Endothelial cell of umbilical vein (primary cell): ENCODE measurements around the gene SS18L1. TPM values are rescaled to one million over a fixed set of nuclear protein-coding genes. Genes with fewer than 3 reads are reported as not detected.

Experiments used
- BruUV-seq: library from RNA; stranded (reverse); fragments of 400-500 nt; replicated peaks from 2 replicates; lab custom pipeline; 2021; lab: Mats Ljungman, UMichigan
- CTCF ChIA-PET: fragments of 300-600, 350-600 bp; sonication (Branson Sonifier 250); formaldehyde crosslinking; loops from one replicate; lab custom pipeline; 2021; ENCODE audit warnings: antibody characterized with exemption, inconsistent platforms; lab: Charles Lee
- POLR2A ChIA-PET: fragments of 300-600, 350-600 bp; sonication (Branson Sonifier 250); formaldehyde crosslinking; loops from one replicate; lab custom pipeline; 2021; ENCODE audit warnings: antibody characterized with exemption, inconsistent platforms; lab: Charles Lee
- DNase-seq: peaks from one replicate; pipeline ENCODE4 v3.0.0-alpha.2; 2011; ENCODE audit warnings: low read depth, low spot score
- FAIRE-seq: peaks from 2 replicates; lab custom pipeline; 2011; peaks lifted over from hg19 to GRCh38; lab: Jason Lieb, UNC
- H2AFZ ChIP-seq: 2 replicates; pipeline ENCODE4 v1.6.0; 2012; ENCODE audit warnings: low read depth, low read length, control low read depth, inconsistent platforms
- H3K27ac ChIP-seq: 2 replicates; pipeline ENCODE4 v1.5.1; 2011; ENCODE audit warnings: low read depth, mild to moderate bottlenecking, control low read depth, low read length, moderate library complexity; ENCODE audit not compliant: insufficient read depth
- H3K27me3 ChIP-seq, 2 experiments: 2 replicates each; pipeline versions ENCODE4 v1.6.0 to v1.6.1; 2011; ENCODE audit warnings: low read length in 2 of 2, mixed read lengths in 1 of 2; ENCODE audit not compliant: control insufficient read depth in 2 of 2, insufficient read depth in 2 of 2
- H3K36me3 ChIP-seq, 2 experiments: 2 replicates in 1 of 2; 3 replicates in 1 of 2; pipeline ENCODE4 v1.5.1; 2011; ENCODE audit warnings: low read length in 2 of 2, mild to moderate bottlenecking in 1 of 2, moderate library complexity in 1 of 2; ENCODE audit not compliant: control insufficient read depth in 2 of 2, insufficient read depth in 2 of 2; ENCODE audit errors: extremely low read depth in 1 of 2
- H3K4me1 ChIP-seq: 3 replicates; pipeline ENCODE4 v1.5.1; 2011; ENCODE audit warnings: mild to moderate bottlenecking, low read length; ENCODE audit not compliant: control insufficient read depth, insufficient read depth; ENCODE audit errors: extremely low read depth
- H3K4me2 ChIP-seq: 2 replicates; pipeline ENCODE4 v1.6.1; 2011; ENCODE audit warnings: low read length, control low read depth, mixed read lengths; ENCODE audit not compliant: insufficient read depth
- H3K4me3 ChIP-seq, 3 experiments: fragments of 200-600 bp in 1 of 3; sonication (generic), shearing (Covaris generic) in 1 of 3; replicated peaks in 1 of 3; 2 replicates each; pipeline ENCODE4 v1.5.1; 2011 to 2016; ENCODE audit warnings: control low read depth in 3 of 3, low read length in 3 of 3, mild to moderate bottlenecking in 2 of 3, inconsistent platforms in 1 of 3, low read depth in 1 of 3, moderate library complexity in 1 of 3; ENCODE audit not compliant: insufficient read depth in 1 of 3
- H3K79me2 ChIP-seq: 2 replicates; pipeline ENCODE4 v1.6.0; 2012; ENCODE audit warnings: low read length, inconsistent platforms; ENCODE audit not compliant: control insufficient read depth, insufficient read depth
- H3K9ac ChIP-seq: replicated peaks from 2 replicates; pipeline ENCODE3; 2011; ENCODE audit warnings: low read length, control low read depth; ENCODE audit not compliant: insufficient read depth; ENCODE audit errors: extremely low read depth
- H3K9me1 ChIP-seq: replicated peaks from 3 replicates; pipeline ENCODE4 v1.6.0; 2011; ENCODE audit warnings: mild to moderate bottlenecking, low read length; ENCODE audit not compliant: control insufficient read depth, insufficient read depth; ENCODE audit errors: extremely low read depth
- H3K9me3 ChIP-seq: replicated peaks from 2 replicates; pipeline ENCODE4 v1.5.1; 2012; ENCODE audit warnings: low read length, inconsistent platforms; ENCODE audit not compliant: control insufficient read depth, insufficient read depth
- H4K20me1 ChIP-seq: replicated peaks from 2 replicates; pipeline ENCODE3; 2011; ENCODE audit warnings: mild to moderate bottlenecking, low read length; ENCODE audit not compliant: control insufficient read depth, insufficient read depth; ENCODE audit errors: extremely low read depth
- EZH2 ChIP-seq: IDR thresholded peaks from 2 replicates; pipeline ENCODE4 v1.6.1; 2012; ENCODE audit warnings: borderline replicate concordance, low read depth, mild to moderate bottlenecking, moderate library complexity, low read length, inconsistent platforms; ENCODE audit not compliant: severe bottlenecking
- FOS ChIP-seq: IDR thresholded peaks from 2 replicates; pipeline ENCODE4 v1.6.1; 2011; ENCODE audit warnings: mild to moderate bottlenecking, low read length, moderate library complexity, borderline replicate concordance; ENCODE audit not compliant: insufficient read depth
- GATA2 ChIP-seq: IDR thresholded peaks from 2 replicates; pipeline ENCODE4 v1.7.0; 2011; ENCODE audit warnings: low read depth, mild to moderate bottlenecking, moderate library complexity, mixed read lengths, low read length; ENCODE audit not compliant: insufficient read length, insufficient read depth
- JUN ChIP-seq: IDR thresholded peaks from 2 replicates; pipeline ENCODE4 v1.6.1; 2011; ENCODE audit warnings: borderline replicate concordance, low read depth; ENCODE audit not compliant: insufficient read length, insufficient read depth
- MYC ChIP-seq: IDR thresholded peaks from one replicate; pipeline ENCODE4 v1.6.1; 2011; ENCODE audit warnings: mild to moderate bottlenecking, low read depth, low read length
- POLR2A ChIP-seq: IDR thresholded peaks from 2 replicates; pipeline ENCODE4 v1.6.1; 2012; ENCODE audit warnings: low read depth, mild to moderate bottlenecking, control low read depth, low read length
- POLR2AphosphoS5 ChIP-seq: IDR thresholded peaks from 2 replicates; pipeline ENCODE4 v1.6.1; 2012; ENCODE audit warnings: low read depth, mild to moderate bottlenecking, control low read depth, low read length, moderate library complexity; ENCODE audit not compliant: insufficient read depth
- dilution Hi-C: fragments of 300-500 bp; cut with MboI; formaldehyde crosslinking; loops from one replicate; pipeline ENCODE4 v1.15.0; 2019; ENCODE audit warnings: low sequenced_read_pairs; ENCODE audit not compliant: extremely low pct_ligation_motif_present
- intact Hi-C: fragments of 100-400 bp; cut with micrococcal nuclease; formaldehyde crosslinking; loops from one replicate; pipeline ENCODE4 v1.10.0; 2022
- polyA plus RNA-seq, 4 experiments: library from polyadenylated mRNA; depleted of rRNA in 3 of 4; stranded (reverse) in 3 of 4; unstranded in 1 of 4; fragments of >200 nt; gene quantifications; 2 replicates each; pipeline versions ENCODE4 v1.2.1 to v1.2.3, GENCODE V29; 2011 to 2012; ENCODE audit warnings: missing spikeins in 1 of 4
- total RNA-seq: library from RNA; stranded (reverse); gene quantifications from 2 replicates; pipeline ENCODE4 v1.2.3, GENCODE V29; 2021
- TF ChIP-seq, protein P1 (sequence below): IDR thresholded peaks from 2 replicates; pipeline ENCODE4 v1.6.1; 2011; ENCODE audit not compliant: insufficient read depth, insufficient read length
- TF ChIP-seq, protein P2 (sequence below), 2 donors: IDR thresholded peaks; 1 replicate in 1 of 2; 2 replicates in 1 of 2; pipeline ENCODE4 v1.5.1; 2011; ENCODE audit warnings: low read length in 2 of 2, mild to moderate bottlenecking in 2 of 2, moderate library complexity in 2 of 2, control low read depth in 1 of 2, inconsistent platforms in 1 of 2, low read depth in 1 of 2; ENCODE audit not compliant: insufficient read depth in 1 of 2; ENCODE audit errors: extremely low read depth in 1 of 2

Gene SS18L1
- total and polyA plus RNA-seq, 2 donors (not counting 3 experiments of a cell fraction or from before 2014, with no cell fraction given), result 15.4 to 21.7 TPM

- CTCF ChIA-PET, result interaction anchor here (0.7 kb wide), 1 partner anchor 139 kb away, joined by 3 read pairs; no protein-coding TSS in a partner anchor
- H2AFZ ChIP-seq, result no peak overlapping the region
- peaks cover 2 to 6% of the 10 kb centered on the region in 2 experiments for H3K36me3 ChIP-seq
- no peak for TF ChIP-seq FOS
- no peak for TF ChIP-seq GATA2
- TF ChIP-seq JUN, result no peak
- TF ChIP-seq MYC, result no peak
- H3K9me3 ChIP-seq, result no peaks in the 10 kb centered on the region
- no peaks in the 10 kb centered on the region for H3K9me1 ChIP-seq
- FAIRE-seq (no peak), DNase-seq (no peak)
- no peak overlapping the region for H3K4me3 ChIP-seq
- no peak overlapping the region for H3K4me2 ChIP-seq
- no peak overlapping the region for H3K27ac ChIP-seq
- H3K79me2 ChIP-seq, result peaks cover 86% of the 10 kb centered on the region
- dilution Hi-C loops, result no loop called here
- no peak overlapping the region for H3K9ac ChIP-seq
- H3K4me1 ChIP-seq, result no peaks in the 10 kb centered on the region
- no peaks in the 10 kb centered on the region for H4K20me1 ChIP-seq
- no TSS peak for BruUV-seq
- intact Hi-C loops, result no loop called here
- POLR2A ChIA-PET, result interaction anchor here (0.8 kb wide), 1 partner anchor 28 kb away, joined by 3 read pairs; the partner anchor contains the start of gene LSM14B
- H3K27me3 ChIP-seq, result no peaks in the 10 kb centered on the region
These were observed 6.7 kb downstream of the SS18L1 start for GRCh38 chr20:62150310-62150575.

DNA sequence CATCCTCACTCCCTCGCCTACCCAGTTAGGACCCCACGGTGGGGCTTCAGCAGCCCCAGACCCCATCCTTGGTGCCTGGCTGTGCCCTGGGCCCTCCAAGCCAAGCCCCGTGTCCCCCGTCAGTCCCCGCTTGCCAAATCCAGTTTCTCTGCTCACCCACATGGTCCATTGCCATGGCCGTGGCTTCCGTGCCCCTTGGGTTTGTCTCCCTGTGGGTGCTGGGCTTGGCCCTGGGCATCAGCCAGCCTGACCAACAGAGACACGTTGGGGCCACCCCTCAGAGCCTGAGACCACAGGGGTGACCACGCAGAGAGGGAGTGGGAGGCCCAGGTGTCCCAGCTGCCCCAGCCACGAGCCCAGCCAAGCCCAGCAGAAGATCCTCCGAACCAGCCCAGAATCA is 7.7 kb downstream of the SS18L1 start:
- dilution Hi-C loops, result no loop called here
- H3K4me3 ChIP-seq, result no peak overlapping the region
- intact Hi-C loops, result no loop called here
- H3K4me1 ChIP-seq, result no peaks in the 10 kb centered on the region
- no peak overlapping the region for H2AFZ ChIP-seq
- FAIRE-seq, result no peak
- POLR2A ChIA-PET, result no interaction called here
- no peaks in the 10 kb centered on the region for H3K9me1 ChIP-seq
- CTCF ChIA-PET, result interaction anchor here (0.6 kb wide), 1 partner anchor 13 kb away, joined by 4 read pairs; no protein-coding TSS in a partner anchor
- H3K9ac ChIP-seq, result no peak overlapping the region
- no TSS peak for BruUV-seq
- no peaks in the 10 kb centered on the region for H4K20me1 ChIP-seq
- TF ChIP-seq FOS, result no peak
- no peak for TF ChIP-seq POLR2A
- TF ChIP-seq, protein P1, sequence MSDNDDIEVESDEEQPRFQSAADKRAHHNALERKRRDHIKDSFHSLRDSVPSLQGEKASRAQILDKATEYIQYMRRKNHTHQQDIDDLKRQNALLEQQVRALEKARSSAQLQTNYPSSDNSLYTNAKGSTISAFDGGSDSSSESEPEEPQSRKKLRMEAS, result no peak
- no peak for TF ChIP-seq GATA2
- no peak for TF ChIP-seq MYC
- no peak for TF ChIP-seq EZH2
- no peak for TF ChIP-seq POLR2AphosphoS5
- TF ChIP-seq, protein P2, sequence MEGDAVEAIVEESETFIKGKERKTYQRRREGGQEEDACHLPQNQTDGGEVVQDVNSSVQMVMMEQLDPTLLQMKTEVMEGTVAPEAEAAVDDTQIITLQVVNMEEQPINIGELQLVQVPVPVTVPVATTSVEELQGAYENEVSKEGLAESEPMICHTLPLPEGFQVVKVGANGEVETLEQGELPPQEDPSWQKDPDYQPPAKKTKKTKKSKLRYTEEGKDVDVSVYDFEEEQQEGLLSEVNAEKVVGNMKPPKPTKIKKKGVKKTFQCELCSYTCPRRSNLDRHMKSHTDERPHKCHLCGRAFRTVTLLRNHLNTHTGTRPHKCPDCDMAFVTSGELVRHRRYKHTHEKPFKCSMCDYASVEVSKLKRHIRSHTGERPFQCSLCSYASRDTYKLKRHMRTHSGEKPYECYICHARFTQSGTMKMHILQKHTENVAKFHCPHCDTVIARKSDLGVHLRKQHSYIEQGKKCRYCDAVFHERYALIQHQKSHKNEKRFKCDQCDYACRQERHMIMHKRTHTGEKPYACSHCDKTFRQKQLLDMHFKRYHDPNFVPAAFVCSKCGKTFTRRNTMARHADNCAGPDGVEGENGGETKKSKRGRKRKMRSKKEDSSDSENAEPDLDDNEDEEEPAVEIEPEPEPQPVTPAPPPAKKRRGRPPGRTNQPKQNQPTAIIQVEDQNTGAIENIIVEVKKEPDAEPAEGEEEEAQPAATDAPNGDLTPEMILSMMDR (IDR thresholded peaks at IDR 0.05; ENCODE audit: extremely low read depth in 1 of 2, insufficient read depth in 1 of 2, low read depth in 1 of 2, low read length in 2 of 2), result no peak
- TF ChIP-seq JUN, result no peak
- DNase-seq, result no peak
- no peak overlapping the region for H3K27ac ChIP-seq
- no peaks in the 10 kb centered on the region for H3K27me3 ChIP-seq
- peaks cover 83% of the 10 kb centered on the region for H3K79me2 ChIP-seq
- peaks cover 0 to 8% of the 10 kb centered on the region in 2 experiments for H3K36me3 ChIP-seq
- H3K4me2 ChIP-seq, result no peak overlapping the region
- H3K9me3 ChIP-seq, result no peaks in the 10 kb centered on the region
